MV-4-11 (cell line): ENCODE data around the gene WDR18.
A peak's percentile ranks its signal among the peaks of the same experiment; 100 is the strongest.

Source experiments
- DNase-seq: peaks from one replicate; lab custom pipeline; 2025; lab: John Stamatoyannopoulos, UW

WDR18 gene

DNA sequence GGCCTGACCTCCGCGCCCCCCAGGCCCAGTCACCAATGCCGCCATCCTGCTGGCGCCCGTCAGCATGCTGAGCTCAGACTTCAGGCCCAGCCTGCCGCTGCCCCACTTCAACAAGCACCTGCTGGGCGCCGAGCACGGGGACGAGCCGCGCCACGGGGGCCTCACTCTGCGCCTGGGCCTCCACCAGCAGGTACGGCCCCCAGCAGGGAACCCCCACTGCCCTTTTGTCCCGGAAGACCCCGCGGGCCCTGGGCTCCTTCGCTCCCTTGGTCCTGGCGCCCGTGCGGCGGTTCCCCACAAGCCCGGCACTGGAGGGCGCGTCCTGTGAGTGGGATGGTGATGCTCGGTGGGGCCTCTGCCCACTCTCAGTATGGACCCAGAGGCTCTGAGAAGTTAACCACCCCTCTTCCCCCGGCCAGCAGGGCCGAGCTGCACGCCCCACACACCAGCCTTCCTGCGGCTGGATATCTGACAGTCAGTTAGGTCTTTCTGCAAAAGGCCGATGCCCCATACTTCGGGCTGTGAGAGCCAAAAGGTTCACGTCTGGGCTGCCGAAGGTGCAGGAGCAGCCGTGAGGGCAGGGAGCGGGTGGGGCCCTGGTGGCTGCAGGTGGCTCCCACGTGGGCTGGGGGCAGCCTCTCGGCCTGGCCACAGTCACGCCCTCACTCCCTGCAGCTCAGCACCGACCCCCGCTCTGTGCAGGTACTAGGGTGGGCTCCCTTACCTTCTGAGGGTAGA lies 8.0 kb downstream of the WDR18 start:
- DNase-seq: no peak

DNA sequence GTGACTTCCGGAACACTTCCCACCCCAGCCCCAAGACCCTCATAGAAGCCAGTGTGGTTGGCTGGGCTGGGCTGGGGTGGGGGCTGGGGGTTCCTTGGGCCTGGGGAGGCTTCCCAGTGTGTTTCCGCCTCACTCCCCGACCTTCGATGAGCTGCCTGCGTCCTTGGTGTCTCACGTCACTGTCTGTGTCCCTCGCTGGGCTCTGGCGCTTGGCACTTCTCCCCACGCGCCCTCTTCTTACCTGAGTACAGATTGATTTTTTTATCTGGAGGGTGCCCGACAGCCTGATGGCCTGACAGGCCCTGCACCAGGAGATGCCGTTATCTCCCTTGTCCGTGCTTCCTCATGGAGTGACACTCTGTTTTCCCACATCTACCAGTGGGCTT lies 8.5 kb downstream of the WDR18 start:
- no peak for DNase-seq

DNA sequence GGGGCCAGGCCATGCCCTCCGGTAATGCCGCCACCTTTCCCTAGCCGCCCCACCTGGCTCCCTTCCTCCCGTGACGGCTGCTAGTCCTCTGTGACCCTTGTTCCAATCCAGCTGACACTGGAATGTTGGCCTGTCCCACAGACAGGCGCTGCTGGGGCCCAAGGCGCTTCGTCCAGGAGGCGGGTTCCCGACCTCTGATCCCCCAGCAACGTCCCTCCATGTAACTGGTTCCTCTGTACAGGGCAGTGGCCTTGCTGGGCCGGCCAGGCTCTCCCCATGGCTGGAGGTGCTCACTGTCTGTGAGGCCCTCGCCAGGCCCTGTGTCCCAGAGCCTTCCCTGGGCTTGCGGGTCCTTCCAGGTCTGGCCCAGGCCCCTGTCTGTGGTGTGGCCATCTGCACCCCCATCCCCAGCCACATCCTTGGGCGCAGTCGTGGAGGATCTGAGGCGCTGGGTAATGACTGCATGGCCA lies 9.3 kb downstream of the WDR18 start:
- DNase-seq: no peak

DNA sequence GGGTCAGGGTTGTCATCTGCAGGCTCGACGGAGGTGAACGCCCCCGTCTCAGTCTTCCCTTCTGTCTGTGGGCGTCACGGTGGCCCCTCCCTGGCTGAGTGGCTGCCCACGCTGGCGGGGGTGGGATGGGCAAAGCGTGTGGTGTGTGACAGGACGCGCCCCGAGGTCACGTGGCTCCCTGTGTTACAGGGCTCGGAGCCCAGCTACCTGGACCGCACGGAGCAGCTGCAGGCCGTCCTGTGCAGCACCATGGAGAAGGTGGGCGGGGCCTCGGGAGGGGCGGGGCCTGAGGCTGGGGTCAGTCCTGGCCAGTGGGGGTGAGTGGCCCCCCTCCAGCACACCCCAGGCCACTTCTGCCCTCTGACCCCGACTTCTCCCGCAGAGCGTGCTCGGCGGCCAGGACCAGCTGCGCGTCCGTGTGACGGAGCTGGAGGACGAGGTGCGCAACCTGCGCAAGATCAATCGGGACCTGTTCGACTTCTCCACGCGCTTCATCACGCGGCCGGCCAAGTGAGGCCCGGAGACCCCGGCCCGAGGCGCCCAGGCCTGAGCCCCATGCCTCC lies 9.8 kb downstream of the WDR18 start:
- no peak for DNase-seq

DNA sequence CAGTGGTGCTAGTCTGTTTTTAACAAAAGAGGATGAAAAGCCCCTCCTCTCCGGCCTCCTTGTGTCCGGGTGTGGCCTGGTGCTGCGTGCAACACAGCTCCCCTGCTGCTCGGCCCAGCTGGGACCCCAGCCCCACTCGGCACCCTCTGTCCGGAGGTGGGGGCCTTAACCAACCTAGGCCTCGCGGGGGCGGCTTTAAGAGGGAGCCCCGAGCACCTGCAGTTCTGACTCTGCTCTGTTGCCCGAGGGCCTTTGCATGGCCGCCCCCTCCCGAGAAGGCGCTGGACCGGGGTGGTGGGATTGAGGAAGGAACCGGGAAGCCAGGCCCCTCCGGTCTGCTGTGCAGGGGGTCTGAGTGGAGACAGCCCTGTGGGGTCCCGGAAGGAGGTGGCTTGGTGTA lies 10.4 kb downstream of the WDR18 start:
- no peak for DNase-seq

DNA sequence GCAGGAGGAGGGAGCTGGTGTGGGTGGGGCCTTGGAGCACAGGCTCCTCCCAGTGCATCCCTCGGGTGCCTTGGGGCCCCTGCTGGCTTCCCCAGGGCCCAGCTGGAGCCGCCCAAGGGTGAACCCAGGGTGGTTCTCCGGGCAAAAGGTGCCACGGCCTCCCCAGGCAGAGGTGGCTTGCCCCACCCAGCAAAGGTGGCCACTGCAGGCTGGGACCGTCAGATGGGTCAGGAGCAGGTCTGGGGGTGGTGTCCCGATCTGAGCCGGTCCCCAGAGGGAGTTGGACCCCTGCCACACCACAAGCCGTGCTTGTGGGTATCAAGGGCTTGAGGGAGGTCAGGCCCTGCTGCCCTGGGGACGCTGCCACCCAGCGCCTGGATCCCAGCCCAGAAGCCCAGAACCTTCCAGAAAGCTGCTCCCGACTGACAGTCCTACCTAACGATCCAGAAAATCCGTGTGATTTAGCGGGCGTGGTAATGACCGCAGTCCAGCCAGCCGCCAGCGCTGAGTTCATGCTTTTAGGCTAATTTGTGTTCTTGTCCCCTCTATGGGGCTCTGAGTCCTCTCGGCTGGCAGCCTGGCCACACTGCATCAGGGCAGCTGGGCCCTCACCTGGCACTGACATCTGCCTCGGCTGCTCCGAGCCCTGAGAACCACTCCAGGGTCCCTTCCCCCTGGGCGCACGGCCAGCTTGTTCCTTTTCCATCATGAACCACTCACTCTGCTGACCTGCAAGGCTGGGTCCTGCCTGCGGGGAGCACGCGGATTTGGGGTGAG lies 11.1 kb downstream of the WDR18 start:
- DNase-seq: no peak

DNA sequence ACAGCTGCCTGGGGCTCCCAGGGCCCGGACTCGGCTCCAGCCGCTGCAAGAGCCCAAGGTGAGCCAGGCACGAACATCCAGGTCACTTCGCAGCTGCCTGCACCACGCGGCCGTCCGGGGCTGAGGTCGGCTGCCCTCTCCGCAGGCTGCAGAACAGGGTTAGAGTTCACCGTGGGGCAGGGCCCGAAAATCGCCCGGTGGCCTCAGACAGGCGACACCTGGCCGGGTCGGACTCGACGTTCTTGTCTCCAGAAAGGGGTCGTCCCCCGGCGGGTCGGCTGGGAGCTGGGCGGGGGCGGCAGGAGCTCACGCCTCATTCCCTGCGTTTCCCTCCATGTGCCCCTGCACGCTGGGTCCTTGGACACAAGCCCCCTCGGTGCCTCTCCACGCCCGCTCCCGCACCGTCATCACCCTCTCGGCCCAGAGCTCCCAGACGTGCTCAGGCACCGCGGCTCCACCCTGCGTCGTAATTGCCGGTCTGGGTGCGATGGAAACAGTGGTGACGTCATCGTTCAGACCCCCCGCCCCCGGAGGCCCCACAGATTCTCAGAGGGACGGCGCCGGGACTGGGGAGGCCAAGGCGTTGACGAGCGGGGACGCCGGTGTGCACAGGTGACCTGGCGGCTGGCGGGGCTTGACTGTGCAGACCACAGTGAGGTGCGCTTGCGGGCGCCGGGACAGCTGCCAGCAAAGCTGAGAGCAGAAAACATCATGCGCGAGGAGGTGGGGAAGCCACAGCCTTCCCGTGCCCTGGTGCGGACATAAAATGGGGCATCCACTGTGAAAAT lies 12.1 kb downstream of the WDR18 start:
- peak; percentile 23 for DNase-seq

DNA sequence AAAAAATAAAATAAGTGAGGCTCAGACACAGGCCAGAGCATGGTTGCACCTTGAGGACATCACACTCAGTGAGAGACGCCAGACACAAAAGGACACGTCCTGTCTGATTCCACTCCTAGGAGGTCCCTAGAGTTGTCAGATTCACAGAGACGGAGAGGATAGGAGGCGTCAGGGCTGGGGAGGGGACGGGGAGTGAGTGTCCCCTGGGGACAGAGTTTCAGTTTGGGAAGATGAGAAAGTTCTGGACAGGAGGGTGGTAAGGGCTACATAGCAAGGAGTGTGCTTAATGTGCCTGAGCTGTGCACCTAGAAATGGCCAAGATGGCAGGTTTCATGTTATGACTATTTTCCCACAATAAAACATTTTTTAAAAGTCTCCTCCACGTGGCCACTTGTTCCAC lies 13.9 kb downstream of the WDR18 start:
- no peak for DNase-seq

DNA sequence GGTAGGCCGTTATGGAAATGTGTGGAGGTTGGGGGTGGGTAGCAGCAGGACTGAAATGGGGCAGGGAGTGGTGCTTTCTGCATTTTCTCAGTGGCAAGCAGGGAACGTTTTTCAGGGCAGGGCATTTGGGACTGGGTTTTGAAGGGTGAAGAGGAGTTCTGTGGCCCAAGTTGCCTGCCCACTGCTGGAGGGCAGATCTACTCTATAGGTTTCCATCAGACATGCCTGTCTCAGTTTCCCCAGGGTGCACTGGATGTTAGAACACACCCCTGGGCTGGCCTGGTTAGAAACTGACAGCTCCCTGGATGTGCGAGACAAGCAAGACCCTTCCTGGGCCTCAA lies 15.2 kb downstream of the WDR18 start:
- DNase-seq: no peak

DNA sequence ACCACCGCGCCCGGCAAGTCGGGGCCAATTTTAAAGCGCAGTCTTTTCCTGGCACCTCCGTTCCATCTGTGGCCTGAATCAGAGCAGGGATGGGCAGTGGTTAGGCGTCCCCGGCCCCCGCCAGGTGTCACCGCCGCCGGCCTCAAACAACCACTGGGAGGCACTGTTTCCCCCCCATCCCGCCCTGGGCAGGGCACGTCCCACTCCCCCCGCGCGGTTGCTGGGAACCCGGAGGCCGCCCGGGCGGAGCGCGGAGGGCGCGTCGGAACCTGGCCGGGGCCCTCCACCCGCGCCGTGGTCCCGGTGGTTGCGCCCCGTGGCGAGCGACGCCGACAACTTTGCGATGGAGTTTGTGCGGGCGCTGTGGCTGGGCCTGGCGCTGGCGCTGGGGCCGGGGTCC lies 15.9 kb downstream of the WDR18 start, which contains the start of gene GRIN3B:
GRIN3B (plus strand) TSS at position 325 of the 400 bp plus-strand sequence; CDS start at position 344, 19 bp downstream.
- peak; percentile 19 for DNase-seq

DNA sequence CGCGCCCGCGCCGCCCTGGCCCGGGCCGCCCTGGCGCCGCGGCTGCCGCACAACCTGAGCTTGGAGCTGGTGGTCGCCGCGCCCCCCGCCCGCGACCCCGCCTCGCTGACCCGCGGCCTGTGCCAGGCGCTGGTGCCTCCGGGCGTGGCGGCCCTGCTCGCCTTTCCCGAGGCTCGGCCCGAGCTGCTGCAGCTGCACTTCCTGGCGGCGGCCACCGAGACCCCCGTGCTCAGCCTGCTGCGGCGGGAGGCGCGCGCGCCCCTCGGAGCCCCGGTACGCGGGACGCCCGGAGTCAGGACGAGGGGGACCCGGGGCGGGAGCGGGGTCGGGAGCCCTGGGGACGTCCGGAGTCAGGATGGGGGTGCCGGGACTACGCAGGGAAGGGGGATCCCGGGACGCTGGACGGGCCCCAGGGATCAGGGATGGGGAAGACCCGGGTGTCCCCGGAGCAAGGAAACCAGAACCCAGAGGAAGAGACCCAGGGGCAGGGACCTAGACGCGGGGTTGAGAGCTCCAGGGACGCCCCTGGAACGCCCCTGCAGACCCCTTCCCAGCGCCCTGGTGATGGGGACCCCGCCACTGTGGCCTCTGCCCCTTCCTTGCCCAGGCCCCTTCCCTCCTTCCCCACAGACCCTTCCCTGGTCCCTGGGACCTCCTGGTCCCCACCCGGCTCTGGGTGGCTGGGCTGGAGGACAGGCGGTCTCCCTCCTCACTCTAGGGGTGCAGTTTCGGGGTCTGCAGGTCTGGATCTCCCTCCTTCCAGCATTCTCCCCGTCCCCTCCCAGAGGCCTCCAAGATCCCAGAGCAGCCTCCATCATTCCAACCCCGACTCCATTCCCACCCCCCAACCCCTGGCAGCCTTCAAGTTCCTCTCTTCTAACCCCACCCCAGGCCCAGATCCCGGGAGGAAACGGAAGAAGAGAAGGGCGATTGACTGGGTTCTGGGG lies 16.7 kb downstream of the WDR18 start:
- no peak for DNase-seq

DNA sequence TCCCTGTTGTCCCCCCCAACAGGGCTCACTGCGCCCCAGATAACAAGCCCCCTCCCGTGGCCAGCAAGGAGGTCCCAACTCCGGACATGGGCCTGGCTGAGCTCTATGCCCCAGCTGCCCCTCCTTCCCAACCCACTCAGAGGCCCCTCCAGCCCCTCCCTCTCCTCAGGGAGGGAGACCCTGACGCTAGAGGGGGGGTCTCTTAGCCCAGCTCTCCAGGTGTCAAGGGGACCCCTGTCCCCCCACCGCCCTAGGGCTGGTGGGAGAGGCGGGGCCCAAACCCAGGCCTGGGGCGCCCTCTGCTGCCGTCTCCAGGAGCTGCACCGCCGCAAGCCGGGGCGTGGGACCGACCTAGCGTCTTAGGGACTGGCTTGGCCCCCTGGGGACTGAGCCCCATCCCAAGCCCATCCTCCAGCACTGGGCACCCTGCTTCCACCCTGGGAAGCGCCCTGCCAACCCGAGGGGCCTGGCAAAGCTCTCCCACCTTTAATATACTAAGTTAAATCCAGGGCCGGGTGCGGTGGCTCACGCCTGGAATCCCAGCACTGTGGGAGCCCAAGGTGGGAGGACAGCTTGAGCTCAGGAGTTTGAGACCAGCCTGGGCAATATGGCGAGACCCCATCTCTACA lies 17.5 kb downstream of the WDR18 start:
- DNase-seq: peak; percentile 19

DNA sequence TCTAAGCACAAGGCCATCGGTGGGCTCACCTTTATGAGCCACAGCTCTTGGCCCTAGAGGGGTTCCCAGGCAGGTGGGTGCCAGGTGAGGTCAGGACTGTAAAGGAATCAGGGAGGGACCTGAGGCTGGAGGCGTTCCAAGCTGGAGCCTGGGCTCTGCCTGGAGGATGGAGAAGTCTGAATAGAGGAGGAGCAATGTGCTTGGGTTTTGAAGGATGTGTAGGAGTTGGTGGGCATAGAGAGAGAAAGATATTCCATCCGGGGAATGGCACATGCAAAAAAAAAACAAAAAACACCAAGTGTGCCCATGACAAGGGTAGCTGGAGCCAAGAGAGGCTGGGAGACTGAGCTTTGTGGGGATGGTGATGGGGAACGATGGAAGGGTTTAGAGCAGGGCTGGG lies 18.5 kb downstream of the WDR18 start:
- DNase-seq: no peak

DNA sequence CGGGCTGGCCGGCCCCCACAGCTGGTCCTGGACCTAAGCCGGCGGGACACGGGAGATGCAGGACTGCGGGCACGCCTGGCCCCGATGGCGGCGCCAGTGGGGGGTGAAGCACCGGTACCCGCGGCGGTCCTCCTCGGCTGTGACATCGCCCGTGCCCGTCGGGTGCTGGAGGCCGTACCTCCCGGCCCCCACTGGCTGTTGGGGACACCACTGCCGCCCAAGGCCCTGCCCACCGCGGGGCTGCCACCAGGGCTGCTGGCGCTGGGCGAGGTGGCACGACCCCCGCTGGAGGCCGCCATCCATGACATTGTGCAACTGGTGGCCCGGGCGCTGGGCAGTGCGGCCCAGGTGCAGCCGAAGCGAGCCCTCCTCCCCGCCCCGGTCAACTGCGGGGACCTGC lies 19.1 kb downstream of the WDR18 start:
- DNase-seq: no peak

DNA sequence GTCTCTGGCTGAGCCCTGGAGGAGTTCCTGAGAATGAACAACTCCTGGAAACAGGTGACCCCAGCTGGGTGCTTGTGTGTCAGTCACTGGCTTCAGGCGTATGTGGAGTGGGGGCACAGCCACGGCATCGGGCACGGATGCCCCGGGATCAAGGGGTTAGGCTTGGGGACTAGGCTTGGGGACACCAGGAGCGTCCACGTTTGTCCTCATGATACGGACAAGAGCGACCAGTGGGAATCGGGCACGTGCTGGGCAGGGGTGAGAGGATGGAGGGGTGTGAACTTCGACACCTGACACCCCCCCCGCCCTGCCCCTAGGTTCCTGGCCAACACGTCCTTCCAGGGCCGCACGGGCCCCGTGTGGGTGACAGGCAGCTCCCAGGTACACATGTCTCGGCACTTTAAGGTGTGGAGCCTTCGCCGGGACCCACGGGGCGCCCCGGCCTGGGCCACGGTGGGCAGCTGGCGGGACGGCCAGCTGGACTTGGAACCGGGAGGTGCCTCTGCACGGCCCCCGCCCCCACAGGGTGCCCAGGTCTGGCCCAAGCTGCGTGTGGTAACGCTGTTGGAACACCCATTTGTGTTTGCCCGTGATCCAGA lies 20.2 kb downstream of the WDR18 start:
- no peak for DNase-seq

DNA sequence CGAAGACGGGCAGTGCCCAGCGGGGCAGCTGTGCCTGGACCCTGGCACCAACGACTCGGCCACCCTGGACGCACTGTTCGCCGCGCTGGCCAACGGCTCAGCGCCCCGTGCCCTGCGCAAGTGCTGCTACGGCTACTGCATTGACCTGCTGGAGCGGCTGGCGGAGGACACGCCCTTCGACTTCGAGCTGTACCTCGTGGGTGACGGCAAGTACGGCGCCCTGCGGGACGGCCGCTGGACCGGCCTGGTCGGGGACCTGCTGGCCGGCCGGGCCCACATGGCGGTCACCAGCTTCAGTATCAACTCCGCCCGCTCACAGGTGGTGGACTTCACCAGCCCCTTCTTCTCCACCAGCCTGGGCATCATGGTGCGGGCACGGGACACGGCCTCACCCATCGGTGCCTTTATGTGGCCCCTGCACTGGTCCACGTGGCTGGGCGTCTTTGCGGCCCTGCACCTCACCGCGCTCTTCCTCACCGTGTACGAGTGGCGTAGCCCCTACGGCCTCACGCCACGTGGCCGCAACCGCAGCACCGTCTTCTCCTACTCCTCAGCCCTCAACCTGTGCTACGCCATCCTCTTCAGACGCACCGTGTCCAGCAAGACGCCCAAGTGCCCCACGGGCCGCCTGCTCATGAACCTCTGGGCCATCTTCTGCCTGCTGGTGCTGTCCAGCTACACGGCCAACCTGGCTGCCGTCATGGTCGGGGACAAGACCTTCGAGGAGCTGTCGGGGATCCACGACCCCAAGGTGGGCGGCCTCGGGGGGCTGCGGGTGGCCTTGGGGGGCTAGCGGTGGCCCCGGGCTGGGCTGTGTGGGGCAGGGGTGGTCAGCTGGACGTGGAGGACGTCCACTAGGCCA lies 20.9 kb downstream of the WDR18 start:
- DNase-seq: no peak

DNA sequence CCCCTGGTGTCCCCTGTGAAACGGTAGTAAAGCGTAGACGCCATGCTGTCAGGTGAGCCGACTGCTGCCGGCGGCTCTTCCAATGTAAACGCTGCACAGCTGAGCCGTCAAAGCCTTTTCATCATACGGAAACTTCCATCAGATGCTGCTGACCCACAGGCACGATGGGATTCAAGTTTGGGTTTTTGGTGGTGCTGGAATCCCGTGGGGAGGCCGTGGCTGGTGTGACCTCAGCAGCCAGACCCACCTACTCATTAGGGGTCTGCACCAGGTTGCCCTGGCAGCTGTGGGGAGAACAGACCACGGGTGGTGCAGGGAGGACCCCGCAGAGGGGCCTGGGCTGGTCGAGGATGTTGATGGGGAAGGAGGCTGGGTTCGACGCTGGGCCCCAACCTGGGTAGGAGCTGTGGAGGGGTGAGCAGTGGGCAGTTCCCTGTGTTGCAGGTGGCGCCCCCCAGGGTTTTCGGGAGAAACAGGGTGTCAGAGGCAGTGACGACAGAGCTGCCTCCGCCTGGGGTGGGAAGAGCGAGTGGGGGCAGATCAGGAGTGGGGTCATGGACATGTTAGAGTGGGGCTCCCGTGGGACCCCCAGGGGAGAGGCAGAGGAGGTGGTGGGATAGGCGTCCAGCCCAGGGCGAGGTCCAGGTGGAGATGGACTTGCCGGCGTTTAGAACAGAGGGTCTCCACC lies 22.7 kb downstream of the WDR18 start:
- DNase-seq: no peak

DNA sequence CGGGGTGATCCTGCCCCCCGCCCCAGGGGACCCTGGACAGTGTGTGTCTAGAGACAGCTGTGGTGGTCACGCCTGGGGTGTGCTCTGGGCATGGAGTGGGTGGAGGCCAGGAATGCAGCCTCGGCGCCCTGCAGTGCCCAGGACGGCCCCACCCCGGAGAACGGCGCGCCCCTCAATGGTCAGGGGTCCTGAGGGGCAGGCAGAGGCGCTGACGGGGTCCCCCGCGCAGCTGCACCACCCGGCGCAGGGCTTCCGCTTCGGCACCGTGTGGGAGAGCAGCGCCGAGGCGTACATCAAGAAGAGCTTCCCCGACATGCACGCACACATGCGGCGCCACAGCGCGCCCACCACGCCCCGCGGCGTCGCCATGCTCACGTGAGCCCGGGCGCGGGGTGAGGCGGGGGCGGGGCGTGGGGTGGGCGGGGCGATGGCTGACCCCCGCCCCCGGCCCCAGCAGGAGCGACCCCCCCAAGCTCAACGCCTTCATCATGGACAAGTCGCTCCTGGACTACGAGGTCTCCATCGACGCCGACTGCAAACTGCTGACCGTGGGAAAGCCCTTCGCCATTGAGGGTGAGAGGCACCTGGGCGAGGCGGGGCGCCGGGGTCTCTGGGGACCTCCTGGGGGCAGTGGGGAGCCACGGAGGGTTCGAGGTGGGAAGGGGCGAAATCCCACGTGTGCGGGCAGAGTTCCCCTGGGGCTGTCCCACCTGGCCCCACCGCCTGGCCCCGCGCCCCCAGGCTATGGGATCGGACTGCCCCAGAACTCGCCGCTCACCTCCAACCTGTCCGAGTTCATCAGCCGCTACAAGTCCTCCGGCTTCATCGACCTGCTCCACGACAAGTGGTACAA lies 23.5 kb downstream of the WDR18 start:
- DNase-seq: no peak
